Measurements from ENCODE around the gene GPR108.
A peak's percentile ranks its signal among the peaks of the same experiment; 100 is the strongest.

- TF ChIP-seq POLR2AphosphoS5 (IDR thresholded peaks at IDR 0.05) (peak in 2 of 3 donors; percentile 62 to 76), CTCF (IDR thresholded peaks at IDR 0.05 in 8 of 11, conservative IDR thresholded peaks at IDR 0.05 in 3 of 11) (no peak), POLR2A (IDR thresholded peaks at IDR 0.05) (no peak)
These were observed 3.4 kb upstream of the GPR108 start for GRCh38 chr19:6740589-6741343.

Measured in spleen (tissue), 7 donors.